Activated T-cell treated with anti-CD3 and anti-CD28 coated beads for 1 hour (primary cell): ENCODE results near the gene HECA.
"Not testable (repeated sequence)": the region's sequence is repeated elsewhere in the genome, so short reads cannot be mapped to it uniquely, and the experiment has no call there.

Experiments
- DNase-seq: peaks from one replicate; pipeline ENCODE4 v3.0.0-alpha.2; 2020; ENCODE audit warnings: low read depth

HECA gene

GRCh38 chr6:139205843-139206242 is 71.0 kb downstream of the HECA start:
- no peak for DNase-seq

GRCh38 chr6:139210766-139211165 is 75.9 kb downstream of the HECA start:
- DNase-seq = not testable (repeated sequence)

GRCh38 chr6:139212460-139212859 is 77.6 kb downstream of the HECA start:
- DNase-seq = not testable (repeated sequence)

GRCh38 chr6:139219271-139219729 is 84.4 kb downstream of the HECA start:
- DNase-seq = peak; percentile 56

GRCh38 chr6:139219746-139220145 is 84.9 kb downstream of the HECA start:
- DNase-seq = no peak

DNA sequence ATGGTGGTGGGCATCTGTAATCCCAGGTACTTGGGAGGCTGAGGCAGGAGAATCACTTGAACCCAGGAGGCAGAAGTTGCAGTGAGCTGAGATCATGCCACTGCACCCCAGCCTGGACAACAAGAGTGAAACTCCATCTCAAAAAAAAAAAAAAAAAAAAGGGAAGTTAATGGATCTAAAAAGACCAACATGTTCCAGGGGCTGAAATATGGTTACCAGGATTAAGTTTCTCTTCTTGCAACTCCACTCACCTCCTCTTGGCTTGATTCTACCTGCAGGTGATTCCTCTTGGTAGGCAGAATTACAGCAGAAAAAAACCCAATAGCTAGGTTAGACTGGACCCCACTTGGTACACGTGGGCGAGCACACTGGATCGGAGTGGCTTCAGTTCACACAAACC is 93.5 kb downstream of the HECA start:
- DNase-seq = not testable (repeated sequence)
